Measurements from ENCODE around the gene NMB. TPM values are rescaled to one million over a fixed set of nuclear protein-coding genes. Genes with fewer than 3 reads are reported as not detected.

NMB gene
- total and polyA plus RNA-seq, 2 donors (not counting 1 experiment from before 2014, with no cell fraction given): 1.5 to 3.6 TPM

- H3K9me3 ChIP-seq (ENCODE audit: control insufficient read depth, insufficient read depth, low read depth, low read length): no peaks in the 10 kb centered on the region
- H3K27ac ChIP-seq (ENCODE audit: insufficient read depth, low read length): no peak overlapping the region
- peaks cover 4% of the 10 kb centered on the region for H3K4me1 ChIP-seq (ENCODE audit: control insufficient read depth, extremely low read depth, insufficient read depth, low read length)
- no peak overlapping the region for H3K4me3 ChIP-seq (replicated peaks in 1 of 4; ENCODE audit: control extremely low read depth in 1 of 4, insufficient read depth in 1 of 4, low read depth in 3 of 4, low read length in 4 of 4)
- H3K36me3 ChIP-seq (ENCODE audit: control insufficient read depth, insufficient read depth, low read length): peaks cover 14% of the 10 kb centered on the region
- H3K79me2 ChIP-seq (ENCODE audit: control insufficient read depth, insufficient read depth, low read length): peaks cover 5% of the 10 kb centered on the region
- no peak for TF ChIP-seq CTCF (conservative IDR thresholded peaks at IDR 0.05 in 1 of 2, IDR thresholded peaks at IDR 0.05 in 1 of 2; ENCODE audit: low read depth in 1 of 2, low read length in 2 of 2)
- TF ChIP-seq EZH2 (IDR thresholded peaks at IDR 0.05; ENCODE audit: low read length, missing control alignments): no peak
- no peaks in the 10 kb centered on the region for H3K27me3 ChIP-seq (ENCODE audit: control insufficient read depth, insufficient read depth, low read length)
- H4K20me1 ChIP-seq (ENCODE audit: control insufficient read depth, extremely low read depth, insufficient read depth, low read length): peaks cover 1% of the 10 kb centered on the region
- no peak overlapping the region for H2AFZ ChIP-seq (ENCODE audit: low read length)
- no peak overlapping the region for H3K9ac ChIP-seq (ENCODE audit: insufficient read depth, low read length)
- H3K4me2 ChIP-seq (ENCODE audit: extremely low read depth, insufficient read depth, low read length): no peak overlapping the region
- peak in 1 of 2 donors; percentile 20 for DNase-seq (ENCODE audit: low read depth in 2 of 2)
These were observed 19.9 kb downstream of the NMB start for GRCh38 chr15:84638103-84638502.

- peaks cover 2% of the 10 kb centered on the region for H3K36me3 ChIP-seq (ENCODE audit: control insufficient read depth, insufficient read depth, low read length)
These were observed 23.7 kb downstream of the NMB start for GRCh38 chr15:84634228-84634837.

More at GRCh38 chr15:84634228-84634837, 23.7 kb downstream of the NMB start:
- Histone ChIP-seq H3K4me1 (ENCODE audit: control insufficient read depth, extremely low read depth, insufficient read depth, low read length) (peaks cover 9% of the 10 kb centered on the region), H3K27ac (ENCODE audit: insufficient read depth, low read length) (peak overlapping the region; percentile 77), H4K20me1 (ENCODE audit: control insufficient read depth, extremely low read depth, insufficient read depth, low read length) (no peaks in the 10 kb centered on the region), H3K27me3 (ENCODE audit: control insufficient read depth, insufficient read depth, low read length) (no peaks in the 10 kb centered on the region), H3K4me2 (ENCODE audit: extremely low read depth, insufficient read depth, low read length) (peak overlapping the region; percentile 93), H3K4me3 (replicated peaks in 1 of 4; ENCODE audit: control extremely low read depth in 1 of 4, insufficient read depth in 1 of 4, low read depth in 3 of 4, low read length in 4 of 4) (peak overlapping the region; percentile 67 to 86 (median 69)), H2AFZ (ENCODE audit: low read length) (peak overlapping the region; percentile 69), H3K9ac (ENCODE audit: insufficient read depth, low read length) (peak overlapping the region; percentile 66), H3K9me3 (ENCODE audit: control insufficient read depth, insufficient read depth, low read depth, low read length) (no peaks in the 10 kb centered on the region), H3K79me2 (ENCODE audit: control insufficient read depth, insufficient read depth, low read length) (peaks cover 12% of the 10 kb centered on the region)
- TF ChIP-seq EZH2 (IDR thresholded peaks at IDR 0.05; ENCODE audit: low read length, missing control alignments) (no peak), CTCF (conservative IDR thresholded peaks at IDR 0.05 in 1 of 2, IDR thresholded peaks at IDR 0.05 in 1 of 2; ENCODE audit: low read depth in 1 of 2, low read length in 2 of 2) (no peak)
- DNase-seq (ENCODE audit: low read depth in 2 of 2): no peak

Data from fibroblast of lung (primary cell).